ENCODE results near the gene ZAR1.

Gene ZAR1

GRCh38 chr4:48490680-48491513 is 845 bp downstream of the ZAR1 start:
- DNase-seq = no peak

GRCh38 chr4:48491514-48492176 is 1.6 kb downstream of the ZAR1 start:
- DNase-seq = no peak

GRCh38 chr4:48493452-48494100 is 3.5 kb downstream of the ZAR1 start:
- no peak for DNase-seq

GRCh38 chr4:48495941-48496340 is 5.9 kb downstream of the ZAR1 start:
- DNase-seq = no peak

GRCh38 chr4:48498895-48499294 is 8.8 kb downstream of the ZAR1 start:
- DNase-seq = no peak

- DNase-seq = no peak
Observed at GRCh38 chr4:48499551-48500066, 9.6 kb downstream of the ZAR1 start.

- no peak for DNase-seq
Observed at GRCh38 chr4:48503233-48504025, 13.4 kb downstream of the ZAR1 start.

- DNase-seq = no peak
Observed at GRCh38 chr4:48504026-48504330, 13.9 kb downstream of the ZAR1 start.

- no peak for DNase-seq
Observed at GRCh38 chr4:48504352-48504751, 14.3 kb downstream of the ZAR1 start.

- no peak for DNase-seq
Observed at GRCh38 chr4:48506716-48507115, 16.7 kb downstream of the ZAR1 start.

GRCh38 chr4:48509543-48509942 is 19.5 kb downstream of the ZAR1 start:
- no peak for DNase-seq

GRCh38 chr4:48518143-48518542 is 28.1 kb downstream of the ZAR1 start:
- DNase-seq = no peak

GRCh38 chr4:48526406-48526805 is 36.4 kb downstream of the ZAR1 start:
- no peak for DNase-seq

GRCh38 chr4:48538358-48538757 is 48.3 kb downstream of the ZAR1 start:
- DNase-seq = no peak

GRCh38 chr4:48539597-48539996 is 49.5 kb downstream of the ZAR1 start:
- no peak for DNase-seq

GRCh38 chr4:48542888-48543287 is 52.8 kb downstream of the ZAR1 start:
- DNase-seq = no peak

- DNase-seq = no peak
Observed at GRCh38 chr4:48543796-48544195, 53.7 kb downstream of the ZAR1 start.

Data from CD4-positive, alpha-beta T cell treated with Interleukin-10 for 1 hour (primary cell).